DND-41 (cell line): ENCODE measurements around the gene TCAF2.
"Not testable (repeated sequence)": the region's sequence is repeated elsewhere in the genome, so short reads cannot be mapped to it uniquely, and the experiment has no call there.

ENCODE experiments used
- ATAC-seq: fragments of 200-7000 bp; cut with Tn5 transposase; 3 replicates; pipeline ENCODE4 v1.9.1; 2021; ENCODE audit warnings: low read depth; ENCODE audit not compliant: insufficient read depth
- DNase-seq: peaks from one replicate; pipeline ENCODE4 v3.0.0-alpha.2; 2020
- H2AFZ ChIP-seq: 2 replicates; pipeline ENCODE4 v1.6.0; 2012; ENCODE audit warnings: low read depth, low read length
- H3K27ac ChIP-seq: 2 replicates; pipeline ENCODE4 v1.5.1; 2012; ENCODE audit warnings: low read length, inconsistent platforms
- H3K27me3 ChIP-seq: fragments of 200-600 bp; sonication (generic); 2 replicates; pipeline ENCODE4 v1.6.0; 2012; ENCODE audit warnings: low read length, mild to moderate bottlenecking, inconsistent platforms; ENCODE audit not compliant: insufficient read depth, poor library complexity
- H3K36me3 ChIP-seq: 2 replicates; pipeline ENCODE4 v1.5.1; 2012; ENCODE audit warnings: low read length, inconsistent platforms; ENCODE audit not compliant: insufficient read depth
- H3K4me1 ChIP-seq: 2 replicates; pipeline ENCODE4 v1.5.1; 2012; ENCODE audit warnings: mild to moderate bottlenecking, low read length; ENCODE audit not compliant: insufficient read depth
- H3K4me2 ChIP-seq: 2 replicates; pipeline ENCODE4 v1.6.0; 2012; ENCODE audit warnings: mild to moderate bottlenecking, moderate library complexity, low read length, inconsistent platforms; ENCODE audit not compliant: insufficient read depth
- H3K4me3 ChIP-seq, 2 experiments: fragments of 200-600 bp in 1 of 2; shearing (Covaris generic) in 1 of 2; 2 replicates each; pipeline ENCODE4 v1.5.1; 2012 to 2016; ENCODE audit warnings: inconsistent platforms in 2 of 2, low read length in 2 of 2, mild to moderate bottlenecking in 2 of 2, low read depth in 1 of 2, moderate library complexity in 1 of 2
- H3K79me2 ChIP-seq: 2 replicates; pipeline ENCODE4 v1.6.0; 2012; ENCODE audit warnings: low read length, inconsistent platforms; ENCODE audit not compliant: insufficient read depth
- H3K9ac ChIP-seq: 2 replicates; pipeline ENCODE4 v1.6.0; 2012; ENCODE audit warnings: low read depth, mild to moderate bottlenecking, inconsistent platforms, low read length, moderate library complexity
- H3K9me3 ChIP-seq: 2 replicates; pipeline ENCODE4 v1.5.1; 2012; ENCODE audit warnings: low read length, moderate library complexity, mild to moderate bottlenecking, inconsistent platforms; ENCODE audit not compliant: insufficient read depth, severe bottlenecking
- H4K20me1 ChIP-seq: 2 replicates; pipeline ENCODE4 v1.6.0; 2012; ENCODE audit warnings: low read length; ENCODE audit not compliant: insufficient read depth

Gene TCAF2

DNA sequence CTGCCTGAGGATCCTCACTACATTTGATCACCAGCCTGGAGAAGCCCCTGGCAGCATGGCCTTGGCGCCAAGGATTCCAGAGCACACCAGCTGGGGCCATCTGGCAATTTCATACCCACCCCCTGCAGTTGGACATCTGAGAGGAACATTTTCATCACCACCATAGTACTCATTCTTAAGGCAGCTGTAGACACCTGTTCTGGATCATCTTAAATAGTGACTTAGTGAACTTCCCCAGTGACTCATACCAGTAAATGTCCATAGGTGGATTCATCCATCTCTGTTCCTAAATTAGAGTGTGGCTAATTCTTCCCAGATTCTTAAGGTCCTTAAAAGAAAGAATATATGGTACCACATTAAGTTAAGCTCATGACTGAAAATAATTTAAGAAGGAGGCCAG, 3.6 kb upstream of the TCAF2 start:
- not testable (repeated sequence) for H3K4me1 ChIP-seq, H3K27ac ChIP-seq, H2AFZ ChIP-seq, H3K79me2 ChIP-seq, ATAC-seq, H3K36me3 ChIP-seq, H3K27me3 ChIP-seq, H4K20me1 ChIP-seq, DNase-seq, H3K9me3 ChIP-seq, H3K4me3 ChIP-seq, H3K9ac ChIP-seq, H3K4me2 ChIP-seq

DNA sequence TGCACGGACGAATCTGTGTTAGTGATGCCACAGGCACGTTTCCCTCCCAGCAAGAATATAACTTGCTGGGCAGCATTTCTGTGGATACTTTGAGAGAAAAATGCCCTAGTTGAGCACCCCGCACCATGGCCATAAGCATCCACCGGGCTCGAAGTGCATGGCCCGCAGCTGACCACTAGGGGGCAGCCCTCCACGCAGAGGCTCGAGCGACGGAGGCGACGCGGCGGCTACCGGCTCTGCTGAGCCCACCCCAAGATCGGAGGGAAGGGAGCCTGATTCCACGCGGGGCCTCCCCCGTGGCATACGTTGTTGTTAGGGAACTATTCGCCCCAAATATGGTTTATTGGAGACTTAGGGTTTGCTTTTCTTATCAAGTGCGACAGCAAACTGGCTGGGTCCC, 716 bp upstream of the TCAF2 start:
- not testable (repeated sequence) for H3K4me2 ChIP-seq, H3K9ac ChIP-seq, H2AFZ ChIP-seq, DNase-seq, H3K4me1 ChIP-seq, H4K20me1 ChIP-seq, H3K9me3 ChIP-seq, H3K36me3 ChIP-seq, H3K4me3 ChIP-seq, H3K79me2 ChIP-seq, H3K27ac ChIP-seq, H3K27me3 ChIP-seq
- peak; percentile 38 for ATAC-seq

DNA sequence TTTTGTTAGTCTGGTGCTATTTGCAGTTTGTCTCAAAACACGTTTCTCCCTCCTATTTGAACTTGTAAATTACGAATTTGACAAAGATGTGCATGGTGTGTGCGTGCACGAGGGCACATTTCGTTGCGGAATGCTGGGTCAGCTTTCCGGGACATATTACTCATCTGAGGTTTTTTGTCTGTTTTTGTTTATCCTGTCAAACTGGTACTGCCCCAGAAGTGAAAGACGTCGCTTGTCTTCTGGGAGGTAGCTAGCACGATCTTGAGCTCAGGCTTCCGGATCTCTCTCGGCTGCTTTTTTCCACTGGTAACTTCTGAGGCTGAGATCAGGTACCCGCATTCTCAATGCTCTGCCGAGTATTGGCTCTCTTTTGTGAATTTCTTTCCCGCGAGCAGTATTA, 401 bp downstream of the TCAF2 start:
- not testable (repeated sequence) for H3K36me3 ChIP-seq, DNase-seq, H3K9ac ChIP-seq, H3K27ac ChIP-seq, H2AFZ ChIP-seq, H3K79me2 ChIP-seq, H3K27me3 ChIP-seq, H3K9me3 ChIP-seq, H3K4me3 ChIP-seq, H3K4me2 ChIP-seq, H4K20me1 ChIP-seq, H3K4me1 ChIP-seq
- ATAC-seq: peak; percentile 32

DNA sequence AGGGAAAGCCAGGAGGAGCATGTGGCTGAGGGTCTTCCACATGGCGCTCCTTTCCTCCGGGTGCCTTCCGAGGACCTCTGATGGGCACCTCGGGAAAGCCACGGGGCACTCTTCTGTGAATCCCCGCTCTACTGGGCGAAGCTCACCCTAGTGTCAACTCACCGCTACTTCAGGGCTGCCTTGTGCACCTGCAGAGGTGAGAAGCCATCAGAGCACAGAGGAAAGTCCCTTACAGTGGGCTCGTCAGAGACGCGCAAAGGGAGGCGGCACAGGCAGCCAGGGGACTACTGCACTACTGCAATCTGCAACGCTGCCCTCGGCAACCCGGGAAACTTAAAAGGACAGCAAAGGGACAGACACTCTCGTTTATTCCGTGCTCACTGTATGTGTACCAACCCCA, 1.4 kb downstream of the TCAF2 start:
- not testable (repeated sequence) for H3K9ac ChIP-seq, H3K4me1 ChIP-seq, H3K36me3 ChIP-seq, H4K20me1 ChIP-seq, H3K27me3 ChIP-seq, H3K27ac ChIP-seq, ATAC-seq, H3K9me3 ChIP-seq, H2AFZ ChIP-seq, H3K4me3 ChIP-seq, H3K4me2 ChIP-seq, H3K79me2 ChIP-seq, DNase-seq

DNA sequence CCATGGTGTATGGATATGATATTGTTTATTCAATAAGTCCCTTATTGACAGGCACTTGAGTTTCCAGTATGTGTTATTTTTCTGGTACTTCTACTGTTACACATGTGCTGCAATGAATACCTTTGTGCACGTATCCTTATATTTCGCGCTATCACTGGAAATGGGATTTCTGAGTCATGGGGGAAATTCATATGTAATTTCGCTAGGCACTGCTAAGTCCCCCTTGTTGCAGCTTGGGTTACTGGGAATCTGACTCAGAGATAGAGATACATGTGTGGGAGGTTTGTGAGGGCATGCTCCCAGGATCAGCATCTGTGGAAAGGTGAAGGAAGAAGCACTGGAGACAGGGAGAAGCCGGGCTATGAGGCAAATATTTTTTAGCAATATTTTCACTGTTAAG, 9.9 kb downstream of the TCAF2 start:
- not testable (repeated sequence) for H4K20me1 ChIP-seq, H2AFZ ChIP-seq, H3K9ac ChIP-seq, H3K4me1 ChIP-seq, H3K27me3 ChIP-seq, H3K9me3 ChIP-seq, ATAC-seq, H3K27ac ChIP-seq, H3K4me3 ChIP-seq, H3K36me3 ChIP-seq, DNase-seq, H3K79me2 ChIP-seq, H3K4me2 ChIP-seq

DNA sequence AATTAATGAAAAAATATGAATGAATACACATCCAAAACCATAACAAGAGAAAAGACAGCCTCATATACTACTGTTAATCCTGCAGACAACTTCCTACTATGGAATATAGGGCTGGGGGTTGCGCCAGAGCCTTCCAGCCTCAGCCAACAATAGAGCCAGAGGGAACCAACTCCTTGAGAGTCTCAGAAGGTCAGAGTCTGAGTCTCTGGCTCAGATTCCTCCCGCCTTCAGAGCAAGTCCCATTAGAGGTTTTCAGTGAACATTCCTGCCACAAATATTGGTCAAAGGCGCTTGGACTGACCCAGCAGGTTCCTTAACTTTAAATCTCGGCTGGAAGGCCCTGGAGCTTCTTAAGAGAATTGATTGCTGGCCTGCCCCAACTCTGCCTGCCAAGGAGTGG, 11.7 kb downstream of the TCAF2 start:
- not testable (repeated sequence) for H3K36me3 ChIP-seq, H3K4me2 ChIP-seq, H3K27me3 ChIP-seq, H3K79me2 ChIP-seq, ATAC-seq, H3K9ac ChIP-seq, H4K20me1 ChIP-seq, H3K27ac ChIP-seq, H3K9me3 ChIP-seq, DNase-seq, H3K4me3 ChIP-seq, H2AFZ ChIP-seq, H3K4me1 ChIP-seq

DNA sequence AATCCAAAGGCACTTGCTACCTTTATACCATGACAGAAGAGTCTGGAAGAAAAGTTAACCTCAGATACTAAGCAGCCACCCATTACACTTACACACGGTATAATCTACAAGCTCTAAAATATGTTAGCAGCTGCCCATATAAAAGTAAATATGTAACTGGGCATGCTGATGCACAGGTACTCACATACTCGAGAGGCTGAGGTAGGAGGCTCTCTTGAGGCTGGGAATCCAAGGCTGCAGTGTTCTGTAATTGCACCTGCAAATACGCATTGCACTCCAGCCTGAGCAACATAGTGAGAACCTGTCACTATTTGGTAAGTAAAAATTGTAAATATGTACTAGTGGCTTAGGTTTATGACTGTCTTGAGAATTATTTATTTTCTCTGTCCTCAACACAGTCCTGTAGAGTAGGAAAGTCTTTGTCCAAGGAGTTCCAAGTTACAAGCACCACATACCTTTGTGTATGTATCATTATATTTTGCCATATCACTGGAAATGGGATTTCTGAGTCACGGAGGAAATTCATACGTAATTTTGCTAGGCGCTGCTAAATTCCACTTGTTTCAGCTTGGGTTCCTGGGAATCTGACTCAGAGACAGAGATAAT, 12.3 kb downstream of the TCAF2 start:
- not testable (repeated sequence) for ATAC-seq, H3K9ac ChIP-seq, H3K36me3 ChIP-seq, H3K4me2 ChIP-seq, H3K27me3 ChIP-seq, H3K79me2 ChIP-seq, H3K4me1 ChIP-seq, H3K27ac ChIP-seq, H3K9me3 ChIP-seq, H4K20me1 ChIP-seq, H3K4me3 ChIP-seq, H2AFZ ChIP-seq, DNase-seq

DNA sequence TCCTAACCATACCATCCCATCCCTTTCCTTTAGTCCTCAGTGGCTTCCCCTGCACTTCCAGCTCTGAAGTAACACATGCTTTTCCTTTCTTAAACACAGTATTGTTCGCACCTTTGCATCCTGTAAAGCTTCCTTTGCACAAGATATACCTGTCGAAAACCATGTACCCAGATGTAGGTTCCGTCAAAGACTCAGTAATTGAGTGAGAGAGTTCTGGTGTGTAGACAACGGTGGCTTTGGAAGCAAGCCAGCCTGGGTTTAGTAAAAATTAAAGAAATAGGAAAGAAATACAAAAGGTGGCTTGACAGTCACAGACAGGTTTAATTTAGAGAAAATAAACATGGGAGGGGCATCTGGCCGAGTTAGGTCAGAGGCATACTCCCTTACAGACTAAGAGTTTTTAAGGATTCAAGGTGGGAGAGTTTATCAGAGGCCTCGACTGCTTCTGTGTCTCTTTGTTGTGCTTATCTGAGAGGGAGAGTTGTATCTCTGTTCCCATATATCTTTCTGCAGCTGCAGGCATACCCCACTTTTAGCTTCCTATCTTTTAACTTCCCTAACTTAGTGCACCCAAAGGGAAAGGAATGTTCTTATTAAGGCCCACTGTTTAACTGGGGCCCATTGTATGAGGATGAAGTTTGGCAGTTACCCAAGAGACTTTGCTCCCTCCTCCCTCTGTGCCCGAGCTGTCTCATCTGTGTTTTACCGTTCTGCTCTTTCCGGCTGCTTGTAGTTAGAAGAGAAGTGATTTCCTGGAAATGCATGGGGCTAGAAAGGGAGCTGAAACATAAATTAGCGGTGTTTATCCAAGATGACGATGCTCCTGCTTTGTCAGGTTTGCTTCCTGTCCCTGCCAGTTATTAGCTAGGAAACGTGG, 14.8 kb downstream of the TCAF2 start:
- not testable (repeated sequence) for H3K79me2 ChIP-seq, H3K4me1 ChIP-seq, H2AFZ ChIP-seq, H3K4me2 ChIP-seq, H4K20me1 ChIP-seq, H3K4me3 ChIP-seq, DNase-seq, H3K36me3 ChIP-seq, H3K27me3 ChIP-seq, H3K9ac ChIP-seq, H3K27ac ChIP-seq, H3K9me3 ChIP-seq
- ATAC-seq: peak; percentile 86
